HCT116 (cell line): Measurements from ENCODE around the gene BAIAP2L1. TPM values are rescaled to one million over a fixed set of nuclear protein-coding genes. Genes with fewer than 3 reads are reported as not detected.

Source experiments
- ATAC-seq: fragments of 200-7000 bp; cut with Tn5 transposase; 2 replicates; pipeline ENCODE4 v1.9.1; 2020; ENCODE audit warnings: mild to moderate bottlenecking, moderate library complexity
- BruUV-seq: library from RNA; stranded (reverse); fragments of 400-500 nt; replicated peaks from 2 replicates; lab custom pipeline; 2021; lab: Mats Ljungman, UMichigan
- CTCF ChIA-PET: fragments of 300-600 bp; sonication (Branson Sonifier 250); formaldehyde crosslinking; loops from one replicate; lab custom pipeline; 2021; ENCODE audit warnings: antibody characterized with exemption; lab: Charles Lee
- POLR2A ChIA-PET: fragments of 300-600, 350-600 bp; sonication (Branson Sonifier 250); formaldehyde crosslinking; loops from one replicate; lab custom pipeline; 2021; ENCODE audit warnings: antibody characterized with exemption; lab: Charles Lee
- RAD21 ChIA-PET, 2 experiments: fragments of 300-600 bp; sonication (Branson Sonifier 250); formaldehyde crosslinking; loops; one replicate each; lab custom pipeline; 2023; ENCODE audit warnings: low total read pairs in 2 of 2; ENCODE audit not compliant: uncharacterized antibody in 2 of 2, unreplicated experiment in 2 of 2, low non-redundant PET in 1 of 2; lab: Charles Lee
- DNase-seq: peaks from one replicate; pipeline ENCODE4 v3.0.0-alpha.2; 2010; ENCODE audit warnings: low read depth, low spot score
- H2AFZ ChIP-seq: fragments of 200-600 bp; shearing (Covaris generic), sonication (generic); 2 replicates; pipeline ENCODE4 v1.6.1; 2017; ENCODE audit warnings: low read depth, mixed run types, mixed read lengths, antibody characterized with exemption, low read length; ENCODE audit not compliant: poor library complexity, severe bottlenecking
- H3K27ac ChIP-seq: 2 replicates; pipeline ENCODE4 v1.5.1; 2012; ENCODE audit warnings: low read depth, low read length
- H3K27me3 ChIP-seq: fragments of 200-600 bp; sonication (generic); 2 replicates; pipeline ENCODE4 v1.6.1; 2016; ENCODE audit warnings: mixed run types, low read length, mixed read lengths; ENCODE audit not compliant: insufficient read depth
- H3K36me3 ChIP-seq, 2 experiments: fragments of 200-500 bp in 1 of 2; fragments of 200-600 bp in 1 of 2; sonication (Bioruptor generic) in 1 of 2; sonication (generic) in 1 of 2; 2 replicates each; pipeline versions ENCODE4 v1.5.1 to v1.6.1; 2014 to 2016; ENCODE audit warnings: low read length in 2 of 2, inconsistent platforms in 1 of 2, mixed read lengths in 1 of 2, mixed run types in 1 of 2; ENCODE audit not compliant: insufficient read depth in 2 of 2, control insufficient read depth in 1 of 2
- H3K4me1 ChIP-seq, 2 experiments: fragments of 200-600 bp in 1 of 2; sonication (generic) in 1 of 2; 2 replicates each; pipeline versions ENCODE4 v1.5.1 to v1.6.1; 2012 to 2017; ENCODE audit warnings: low read length in 2 of 2, inconsistent platforms in 1 of 2, mild to moderate bottlenecking in 1 of 2, mixed read lengths in 1 of 2, mixed run types in 1 of 2, moderate library complexity in 1 of 2; ENCODE audit not compliant: insufficient read depth in 2 of 2, control insufficient read depth in 1 of 2
- H3K4me2 ChIP-seq: fragments of 200-600 bp; sonication (generic); 2 replicates; pipeline ENCODE4 v1.6.1; 2017; ENCODE audit warnings: mixed run types, low read length, mixed read lengths
- H3K4me3 ChIP-seq, 2 experiments: fragments of 200-600 bp in 1 of 2; sonication (generic) in 1 of 2; replicated peaks in 1 of 2; 2 replicates each; pipeline ENCODE4 v1.5.1; 2011 to 2016; ENCODE audit warnings: low read length in 2 of 2, control low read depth in 1 of 2, low read depth in 1 of 2, mild to moderate bottlenecking in 1 of 2, mixed read lengths in 1 of 2, mixed run types in 1 of 2
- H3K79me2 ChIP-seq: fragments of 200-600 bp; sonication (generic); 2 replicates; pipeline ENCODE4 v1.6.1; 2017; ENCODE audit warnings: mild to moderate bottlenecking, mixed run types, low read length, moderate library complexity, mixed read lengths; ENCODE audit not compliant: insufficient read depth
- H3K9ac ChIP-seq: fragments of 200-600 bp; sonication (generic); 2 replicates; pipeline ENCODE4 v1.6.1; 2016; ENCODE audit warnings: low read length, mixed read lengths
- H3K9me2 ChIP-seq: fragments of 200-600 bp; sonication (generic), shearing (Covaris generic); 2 replicates; pipeline ENCODE4 v1.6.1; 2017; ENCODE audit warnings: mixed run types, mild to moderate bottlenecking, moderate library complexity; ENCODE audit not compliant: insufficient read depth
- H3K9me3 ChIP-seq, 2 experiments: fragments of 200-500 bp in 1 of 2; fragments of 200-600 bp in 1 of 2; sonication (Bioruptor generic) in 1 of 2; sonication (generic) in 1 of 2; 2 replicates each; pipeline ENCODE4 v1.6.1; 2014 to 2017; ENCODE audit warnings: low read length in 2 of 2, mixed read lengths in 2 of 2, inconsistent platforms in 1 of 2, low read depth in 1 of 2, mild to moderate bottlenecking in 1 of 2, mixed run types in 1 of 2, moderate library complexity in 1 of 2; ENCODE audit not compliant: control insufficient read depth in 1 of 2, insufficient read depth in 1 of 2
- H4K20me1 ChIP-seq: fragments of 200-600 bp; sonication (generic), shearing (Covaris generic); 2 replicates; pipeline ENCODE4 v1.6.1; 2017; ENCODE audit warnings: mixed run types, mild to moderate bottlenecking, moderate library complexity; ENCODE audit not compliant: insufficient read depth
- JUND ChIP-seq: IDR thresholded peaks from 2 replicates; pipeline ENCODE4 v1.6.1; 2012
- POLR2A ChIP-seq: IDR thresholded peaks from 2 replicates; pipeline ENCODE4 v1.7.0; 2011; ENCODE audit warnings: borderline replicate concordance; ENCODE audit not compliant: insufficient read depth, insufficient read length; ENCODE audit errors: extremely low read depth
- REST ChIP-seq: IDR thresholded peaks from 2 replicates; pipeline ENCODE4 v1.6.1; 2012; ENCODE audit warnings: low read depth
- ZFX ChIP-seq: fragments of 450-650 bp; IDR thresholded peaks from 2 replicates; pipeline ENCODE4 v1.6.1; 2017
- intact Hi-C: fragments of 100-400 bp; cut with micrococcal nuclease; formaldehyde crosslinking; loops from 2 replicates; pipeline ENCODE4 v1.10.0; 2022
- total RNA-seq: library from RNA; stranded (reverse); gene quantifications from one replicate; pipeline ENCODE4 v1.2.1, GENCODE V29; 2021; ENCODE audit not compliant: unreplicated experiment

The BAIAP2L1 gene
- total RNA-seq, 1 experiment from 2014 or later = 61.2 TPM

- H3K9me2 ChIP-seq = no peaks in the 10 kb centered on the region
- BruUV-seq = TSS peak; percentile 73
- TF ChIP-seq REST (no peak), ZFX (peak; percentile 54; the same call in 1 of the 2 replicates), JUND (no peak), POLR2A (peak; percentile 11)
- H3K27me3 ChIP-seq = no peaks in the 10 kb centered on the region
- ChIA-PET POLR2A (no interaction called here), RAD21 (no interaction called here), CTCF (interaction anchor here (1.3 kb wide), 1 partner anchor 15 kb away, joined by 3 read pairs; no protein-coding TSS in a partner anchor)
- peak overlapping the region; percentile 70 for H3K27ac ChIP-seq
- peak overlapping the region; percentile 99 for H3K4me2 ChIP-seq
- no peaks in the 10 kb centered on the region for H3K9me3 ChIP-seq
- H3K4me1 ChIP-seq = peaks cover 14 to 22% of the 10 kb centered on the region in 2 experiments
- ATAC-seq (peak; percentile 49), DNase-seq (no peak)
- H2AFZ ChIP-seq = no peak overlapping the region
- H3K79me2 ChIP-seq = peaks cover 31% of the 10 kb centered on the region
- H3K4me3 ChIP-seq = peak overlapping the region; percentile 89 to 96
- intact Hi-C loops = no loop called here
- H3K36me3 ChIP-seq = no peaks in the 10 kb centered on the region
- no peaks in the 10 kb centered on the region for H4K20me1 ChIP-seq
- peak overlapping the region; percentile 83 for H3K9ac ChIP-seq
These were observed 148.3 kb downstream of the BAIAP2L1 start for GRCh38 chr7:98252425-98253054.
